Lower lobe of right lung (tissue), 2 donors: ENCODE results near the gene RPL36AL. TPM values are rescaled to one million over a fixed set of nuclear protein-coding genes. Genes with fewer than 3 reads are reported as not detected.
"Not testable (repeated sequence)": the region's sequence is repeated elsewhere in the genome, so short reads cannot be mapped to it uniquely, and the experiment has no call there.

Source experiments
- ATAC-seq, 2 donors: fragments of 200-7000 bp; cut with Tn5 transposase; one replicate each; pipeline ENCODE4 v1.9.1; 2020 to 2022; ENCODE audit warnings: mild to moderate bottlenecking in 2 of 2, moderate library complexity in 2 of 2
- DNase-seq: peaks from one replicate; pipeline ENCODE4 v3.0.0-alpha.2; 2020
- H3K27ac ChIP-seq: fragments of 200-600 bp; one replicate; pipeline ENCODE4 v1.8.0; 2022
- H3K27me3 ChIP-seq: fragments of 200-600 bp; one replicate; pipeline ENCODE4 v1.8.0; 2022; ENCODE audit warnings: low read depth
- H3K36me3 ChIP-seq: fragments of 200-600 bp; one replicate; pipeline ENCODE4 v1.8.0; 2022; ENCODE audit warnings: mild to moderate bottlenecking
- H3K4me1 ChIP-seq: fragments of 200-600 bp; one replicate; pipeline ENCODE4 v1.8.0; 2022
- H3K4me3 ChIP-seq: fragments of 200-600 bp; one replicate; pipeline ENCODE4 v1.8.0; 2022; ENCODE audit warnings: mild to moderate bottlenecking
- H3K9me3 ChIP-seq: fragments of 200-600 bp; one replicate; pipeline ENCODE4 v1.8.0; 2022
- intact Hi-C: fragments of 100-400 bp; cut with DNase I; formaldehyde crosslinking; loops from one replicate; pipeline ENCODE4 v1.11.0; 2022
- total RNA-seq: library from RNA; stranded (reverse); fragmentation: NEBNext Ultra II Directional; extraction: Animal tissue kit (Norgen Biotek cat#: 25700); gene quantifications from one replicate; pipeline ENCODE4 v1.2.1, GENCODE V29; 2021
- TF ChIP-seq, protein P1 (sequence below): fragments of 200-600 bp; IDR thresholded peaks from one replicate; pipeline ENCODE4 v1.8.0; 2022; ENCODE audit warnings: antibody characterized with exemption, mild to moderate bottlenecking
- donor health status: DM: no; HTN: yes; CAD: no; lungs with severe emphysema.

The RPL36AL gene
- total RNA-seq, 1 donor from 2014 or later: 153 TPM

GRCh38 chr14:49586673-49587460 lies 33.6 kb downstream of the RPL36AL start:
- intact Hi-C loops: no loop called here
- Histone ChIP-seq H3K4me3 (peak overlapping the region; percentile 91), H3K9me3 (no peaks in the 10 kb centered on the region), H3K27ac (peak overlapping the region; percentile 94), H3K27me3 (no peaks in the 10 kb centered on the region), H3K36me3 (peaks cover 25% of the 10 kb centered on the region), H3K4me1 (peaks cover 35% of the 10 kb centered on the region)
- TF ChIP-seq, protein P1, sequence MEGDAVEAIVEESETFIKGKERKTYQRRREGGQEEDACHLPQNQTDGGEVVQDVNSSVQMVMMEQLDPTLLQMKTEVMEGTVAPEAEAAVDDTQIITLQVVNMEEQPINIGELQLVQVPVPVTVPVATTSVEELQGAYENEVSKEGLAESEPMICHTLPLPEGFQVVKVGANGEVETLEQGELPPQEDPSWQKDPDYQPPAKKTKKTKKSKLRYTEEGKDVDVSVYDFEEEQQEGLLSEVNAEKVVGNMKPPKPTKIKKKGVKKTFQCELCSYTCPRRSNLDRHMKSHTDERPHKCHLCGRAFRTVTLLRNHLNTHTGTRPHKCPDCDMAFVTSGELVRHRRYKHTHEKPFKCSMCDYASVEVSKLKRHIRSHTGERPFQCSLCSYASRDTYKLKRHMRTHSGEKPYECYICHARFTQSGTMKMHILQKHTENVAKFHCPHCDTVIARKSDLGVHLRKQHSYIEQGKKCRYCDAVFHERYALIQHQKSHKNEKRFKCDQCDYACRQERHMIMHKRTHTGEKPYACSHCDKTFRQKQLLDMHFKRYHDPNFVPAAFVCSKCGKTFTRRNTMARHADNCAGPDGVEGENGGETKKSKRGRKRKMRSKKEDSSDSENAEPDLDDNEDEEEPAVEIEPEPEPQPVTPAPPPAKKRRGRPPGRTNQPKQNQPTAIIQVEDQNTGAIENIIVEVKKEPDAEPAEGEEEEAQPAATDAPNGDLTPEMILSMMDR: peak; percentile 75
- no peak for DNase-seq
- ATAC-seq: peak; percentile 63 to 70

DNA sequence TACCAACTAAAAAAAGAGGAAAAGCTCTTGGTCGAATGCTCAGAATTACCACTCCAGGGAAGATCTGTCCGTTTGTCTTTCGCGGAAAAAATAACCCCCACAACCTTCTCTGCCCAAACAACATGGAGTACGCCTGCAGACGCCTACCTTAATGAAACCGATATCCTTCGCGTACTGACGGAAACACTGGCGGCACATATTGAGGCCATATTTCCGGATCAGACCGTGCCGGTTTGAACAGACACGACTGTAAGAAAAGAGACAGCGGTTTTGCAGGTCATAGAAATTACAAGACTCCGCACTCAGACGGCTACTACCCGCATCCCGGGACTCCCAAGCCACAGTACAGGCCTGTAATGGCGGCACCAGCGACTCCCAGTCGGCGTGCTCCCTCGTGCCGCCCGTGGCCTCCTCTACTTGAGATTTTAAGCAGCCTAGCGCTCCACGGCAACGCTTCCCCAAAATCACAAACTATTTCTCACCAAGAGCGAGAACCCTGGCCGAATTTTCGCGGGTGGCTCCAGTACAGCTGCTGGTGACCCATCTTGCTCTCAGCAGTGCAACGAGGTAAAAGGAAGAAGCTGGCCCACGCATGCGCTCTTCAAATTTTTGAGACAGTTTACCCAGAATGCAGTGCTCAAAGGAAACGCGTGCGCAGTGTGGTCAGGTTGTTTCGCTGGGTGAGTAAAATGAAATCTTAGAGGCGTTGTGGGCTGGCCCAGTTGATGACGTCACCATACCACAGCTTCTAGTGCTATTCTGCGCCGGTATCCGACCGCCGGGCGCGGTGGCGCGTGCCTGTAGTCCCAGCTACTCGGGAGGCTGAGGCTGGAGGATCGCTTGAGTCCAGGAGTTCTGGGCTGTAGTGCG lies 34.4 kb downstream of the RPL36AL start, which contains the start of gene RPS29:
Gene RPS29 (minus strand): TSS at position 578 of the 870 bp plus-strand sequence. CDS start 34 bp downstream, at position 544.
- intact Hi-C loops: no loop called here
- Histone ChIP-seq H3K27ac (peak within 1 kb of the TSS; percentile 94), H3K4me1 (peaks cover 35% of the 10 kb centered on the region)

DNA sequence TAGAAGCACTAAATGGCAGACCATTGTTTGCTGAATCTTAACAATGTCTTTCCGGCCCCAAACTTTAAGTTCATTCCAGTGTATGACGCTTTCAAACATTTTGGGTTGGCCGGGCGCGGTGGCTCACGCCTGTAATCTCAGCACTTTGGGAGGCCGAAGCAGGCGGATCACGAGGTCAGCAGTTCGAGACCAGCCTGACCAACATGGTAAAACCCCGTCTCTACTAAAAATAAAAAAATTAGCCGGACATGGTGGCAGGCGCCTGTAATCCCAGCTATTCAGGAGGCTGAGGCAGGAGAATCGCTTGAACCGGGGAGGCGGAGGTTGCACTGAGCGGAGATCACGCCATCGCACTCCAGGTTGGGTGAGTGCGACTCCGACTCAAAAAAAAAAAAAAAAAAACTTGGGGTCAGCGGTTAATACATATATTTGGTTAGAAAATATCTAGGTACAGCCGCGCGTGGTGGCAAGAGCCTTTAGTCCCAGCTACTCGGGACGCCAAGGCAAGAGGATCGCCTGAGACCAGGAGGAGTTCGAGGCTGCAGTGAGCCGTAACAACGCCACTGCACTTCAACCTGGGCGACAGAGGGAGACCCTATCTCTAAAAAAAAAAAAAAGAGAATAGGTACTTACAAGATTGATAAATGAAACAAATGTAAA lies 35.3 kb downstream of the RPL36AL start:
- ATAC-seq, H3K27me3 ChIP-seq, H3K9me3 ChIP-seq, DNase-seq, intact Hi-C loops: not testable (repeated sequence)
- Histone ChIP-seq H3K4me3 (peak overlapping the region; percentile 91), H3K36me3 (peaks cover 31% of the 10 kb centered on the region), H3K4me1 (peaks cover 35% of the 10 kb centered on the region), H3K27ac (peak overlapping the region; percentile 94)

More for the DNA sequence above, 34.4 kb downstream of the RPL36AL start, which contains the start of gene RPS29:
- ATAC-seq: peak; percentile 97 to 98
- H3K4me3 ChIP-seq: peak within 1 kb of the TSS; percentile 91
- H3K9me3 ChIP-seq: no peaks in the 10 kb centered on the region
- TF ChIP-seq, protein P1: no peak
- H3K27me3 ChIP-seq: no peaks in the 10 kb centered on the region
- peak; percentile 98 for DNase-seq
- H3K36me3 ChIP-seq: peaks cover 31% of the 10 kb centered on the region

- Histone ChIP-seq H3K4me1 (peaks cover 35% of the 10 kb centered on the region), H3K27me3 (no peaks in the 10 kb centered on the region), H3K36me3 (peaks cover 31% of the 10 kb centered on the region), H3K9me3 (no peaks in the 10 kb centered on the region), H3K27ac (no peak overlapping the region), H3K4me3 (peak overlapping the region; percentile 91)
- no peak for ATAC-seq
- no peak for DNase-seq
- intact Hi-C loops: no loop called here
- TF ChIP-seq, protein P1: no peak
These were observed 36.4 kb downstream of the RPL36AL start for GRCh38 chr14:49584058-49584457.

DNA sequence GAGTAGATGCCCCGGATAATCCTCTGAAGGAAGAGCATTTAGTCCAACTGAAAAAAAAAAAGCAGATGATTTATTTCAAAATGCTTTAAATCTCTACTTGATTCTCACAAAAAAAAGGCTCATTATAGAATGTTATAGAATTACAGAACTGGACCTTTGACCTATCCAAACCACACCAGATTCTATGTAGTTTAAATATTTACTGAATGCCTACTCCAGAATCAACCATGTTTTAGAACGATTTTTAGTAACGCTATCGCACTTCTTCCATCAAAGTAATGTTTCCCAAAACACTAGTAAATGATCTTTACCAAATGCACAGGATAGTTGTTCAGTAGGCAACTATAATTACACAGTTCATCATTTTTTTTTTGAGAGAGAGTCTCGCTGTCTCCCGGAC lies 36.8 kb downstream of the RPL36AL start:
- peaks cover 31% of the 10 kb centered on the region for H3K36me3 ChIP-seq
- ATAC-seq (no peak), DNase-seq (no peak)
- intact Hi-C loops: no loop called here
- no peak overlapping the region for H3K27ac ChIP-seq
- peaks cover 35% of the 10 kb centered on the region for H3K4me1 ChIP-seq
- no peaks in the 10 kb centered on the region for H3K27me3 ChIP-seq
- H3K4me3 ChIP-seq: peak overlapping the region; percentile 91
- TF ChIP-seq, protein P1: no peak
- no peaks in the 10 kb centered on the region for H3K9me3 ChIP-seq
